ENCODE measurements around the gene SYNGR1. TPM values are rescaled to one million over a fixed set of nuclear protein-coding genes. Genes with fewer than 3 reads are reported as not detected.
"Not testable (repeated sequence)": the region's sequence is repeated elsewhere in the genome, so short reads cannot be mapped to it uniquely, and the experiment has no call there.

SYNGR1 gene
- polyA plus RNA-seq, 4 donors, result 18.8 to 26.7 (median 20.8) TPM

DNA sequence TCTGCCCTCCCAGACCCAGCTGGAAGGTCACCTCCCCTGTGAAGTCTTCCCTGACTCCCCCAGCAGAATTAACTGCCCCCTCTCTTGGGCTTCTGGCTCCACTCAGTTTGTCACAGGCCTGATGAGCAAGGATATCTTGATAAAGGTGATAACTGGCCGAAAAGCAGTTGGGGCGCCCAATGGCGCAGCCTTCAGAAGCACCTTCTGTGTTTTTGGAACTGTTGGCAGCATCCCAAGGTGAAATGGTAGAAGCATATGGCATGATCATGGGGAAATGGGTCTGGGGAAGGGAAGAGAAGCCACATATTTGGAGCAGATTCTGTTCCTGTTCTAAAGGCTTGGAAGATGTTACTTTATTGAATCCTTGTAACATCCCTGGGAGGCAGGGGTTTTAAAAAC lies 47.0 kb downstream of the SYNGR1 start:
- DNase-seq (ENCODE audit: low read depth in 4 of 4, low spot score in 3 of 4), result no peak

DNA sequence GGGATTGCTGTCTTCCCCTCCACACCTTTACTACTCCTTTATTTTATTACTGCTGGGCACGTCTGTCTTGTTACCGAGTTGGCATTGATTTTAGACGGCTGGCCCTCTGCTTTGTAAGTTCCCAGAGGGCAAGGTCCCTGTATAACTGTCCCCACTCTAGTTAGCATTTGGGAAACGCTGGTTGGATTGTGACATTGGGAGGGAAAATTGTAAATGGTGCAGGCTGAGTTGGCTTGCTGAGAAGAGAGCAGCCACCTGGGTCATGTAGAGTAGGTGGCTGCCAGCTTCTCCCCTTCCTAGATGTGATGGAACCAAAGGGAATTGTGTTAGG lies 51.5 kb downstream of the SYNGR1 start:
- DNase-seq (ENCODE audit: low read depth in 4 of 4, low spot score in 3 of 4), result no peak

DNA sequence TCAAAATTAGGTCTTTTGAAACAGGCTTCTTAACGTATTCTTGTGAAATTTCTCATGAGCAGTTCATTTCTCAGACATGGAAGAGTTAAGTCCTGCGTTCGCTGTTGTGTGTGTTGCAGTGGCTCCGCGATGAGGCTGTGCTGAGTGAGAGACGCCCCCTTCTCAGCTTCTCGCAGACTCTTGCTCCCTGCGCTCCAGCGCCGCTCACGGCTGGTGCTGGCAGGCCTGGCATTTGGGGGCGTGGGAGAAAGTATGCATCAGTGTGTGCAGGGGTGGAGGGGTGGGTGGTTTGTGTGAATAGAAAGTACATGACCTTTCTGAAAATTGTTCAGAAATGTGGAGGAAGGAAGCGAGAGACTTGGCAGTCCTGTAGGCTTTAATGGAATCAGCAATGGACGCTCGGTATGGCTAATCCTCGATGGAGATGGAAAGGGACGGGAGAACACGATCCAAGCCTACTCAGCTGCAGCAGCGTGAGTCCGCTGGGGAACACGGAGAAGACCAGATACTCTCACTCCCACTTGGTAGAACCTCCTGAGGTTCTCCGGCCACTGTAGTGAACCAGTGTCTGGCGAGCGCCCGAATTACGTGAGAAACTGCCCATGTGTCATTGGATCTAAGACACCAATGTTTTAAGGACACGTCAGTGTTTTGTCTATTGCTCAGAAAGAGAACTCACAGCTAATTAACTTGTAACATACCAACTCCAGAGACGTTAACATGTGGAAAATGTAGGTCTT lies 55.7 kb downstream of the SYNGR1 start:
- DNase-seq (ENCODE audit: low read depth in 4 of 4, low spot score in 3 of 4), result no peak

DNA sequence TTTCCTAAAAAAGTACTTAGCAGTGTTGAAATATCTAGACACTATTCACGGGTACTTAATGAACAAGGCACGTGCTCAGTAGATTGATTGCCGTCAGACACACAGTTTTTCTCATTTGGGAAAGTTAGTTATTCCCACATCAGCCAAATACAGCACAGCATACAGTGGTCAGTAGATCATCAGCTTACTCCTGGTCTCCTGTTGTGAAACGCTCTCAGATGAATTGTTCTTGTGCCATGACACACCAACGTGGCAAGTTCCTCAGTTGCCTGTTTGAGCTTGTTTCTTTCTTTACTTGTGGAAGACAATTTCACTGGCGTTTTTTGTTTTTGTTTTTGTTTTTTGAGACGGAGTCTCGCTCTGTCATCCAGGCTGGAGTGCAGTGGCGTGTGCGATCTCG lies 58.4 kb downstream of the SYNGR1 start:
- DNase-seq (ENCODE audit: low read depth in 4 of 4, low spot score in 3 of 4), result no peak

DNA sequence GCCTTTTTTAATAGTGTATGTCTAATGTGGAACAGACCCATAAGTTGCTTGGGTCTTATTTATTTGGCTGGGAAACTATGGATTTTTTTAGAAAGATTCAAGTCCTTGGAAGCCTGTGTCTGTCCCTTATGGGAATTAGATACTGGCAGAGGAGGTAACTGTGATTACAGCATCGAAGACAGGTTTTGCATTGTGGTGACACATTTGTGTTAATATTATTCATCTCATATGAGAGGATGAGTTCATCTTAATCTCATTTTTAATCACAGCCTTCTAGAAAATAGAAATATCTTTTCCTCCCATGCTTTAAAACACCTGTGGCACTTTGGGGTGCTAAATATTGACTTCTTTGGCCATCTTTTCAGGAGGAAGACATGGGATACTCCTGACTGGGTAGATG lies 59.0 kb downstream of the SYNGR1 start:
- no peak for DNase-seq (ENCODE audit: low read depth in 4 of 4, low spot score in 3 of 4)

DNA sequence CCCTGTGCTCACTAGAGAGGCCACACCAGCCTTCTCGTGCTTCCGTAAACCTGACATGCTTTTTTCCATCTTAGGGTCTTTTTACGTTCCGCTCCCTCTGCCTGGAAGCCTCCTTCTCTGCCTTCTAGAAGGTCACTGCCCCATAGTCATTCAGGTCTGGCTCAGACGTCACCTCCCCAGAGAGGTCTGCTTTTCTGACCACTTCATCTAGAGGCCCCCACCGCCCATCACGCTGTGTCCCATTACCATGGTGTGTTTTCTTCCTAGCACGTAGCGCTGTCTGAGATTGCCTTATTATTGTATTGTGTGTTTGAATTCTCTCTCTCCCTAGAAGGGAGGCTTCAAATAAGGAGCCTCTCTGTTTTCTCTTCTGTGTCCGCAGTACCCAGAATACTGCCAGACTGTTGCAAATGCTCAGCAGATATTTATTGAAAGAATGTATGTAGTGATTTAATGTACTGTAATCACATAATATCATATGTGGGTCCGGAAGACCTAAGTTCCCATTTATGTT lies 59.8 kb downstream of the SYNGR1 start:
- no peak for DNase-seq (ENCODE audit: low read depth in 4 of 4, low spot score in 3 of 4)

DNA sequence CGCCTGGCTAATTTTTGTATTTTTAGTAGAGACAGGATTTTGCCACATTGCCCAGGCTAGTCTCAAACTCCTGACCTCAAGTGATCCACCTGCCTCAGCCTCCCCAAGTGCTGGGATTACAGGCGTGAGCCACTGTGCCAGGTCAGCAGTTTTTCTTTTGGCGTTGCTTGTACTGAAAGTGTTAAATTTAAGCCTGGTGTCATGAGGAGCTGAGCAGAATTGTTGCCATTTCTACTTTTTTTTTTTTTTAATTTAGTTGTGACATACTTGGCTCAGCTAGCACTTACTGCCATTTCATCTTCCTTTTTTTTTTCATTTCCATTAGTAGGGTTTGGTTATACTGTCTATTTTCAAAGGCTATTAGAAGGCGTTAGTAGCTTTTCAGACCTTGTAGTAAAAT lies 60.5 kb downstream of the SYNGR1 start:
- DNase-seq (ENCODE audit: low read depth in 4 of 4, low spot score in 3 of 4), result no peak

DNA sequence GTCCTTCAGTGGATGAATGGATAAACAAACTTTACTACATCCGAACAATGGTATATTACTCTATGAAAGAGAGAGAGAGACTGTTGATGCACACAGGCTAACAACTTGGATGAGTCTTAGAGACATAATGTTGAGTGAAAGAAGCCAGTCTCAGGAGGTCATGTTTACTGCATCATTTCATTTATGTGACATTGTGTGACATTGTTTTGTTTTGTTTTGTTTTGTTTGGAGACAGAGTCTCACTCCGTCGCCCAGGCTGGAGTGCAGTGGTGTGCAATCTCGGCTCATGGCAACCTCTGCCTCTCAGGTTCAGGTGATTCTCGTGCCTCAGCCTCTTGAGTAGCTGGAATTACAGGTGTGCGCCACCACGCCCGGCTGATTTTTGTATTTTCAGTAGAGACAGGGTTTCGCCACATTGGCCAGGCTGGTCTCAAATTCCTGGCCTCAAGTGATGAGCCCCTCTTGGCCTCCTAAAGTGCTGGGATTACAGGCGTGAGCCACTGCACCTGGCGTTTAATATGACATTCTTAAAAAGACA lies 62.1 kb downstream of the SYNGR1 start:
- DNase-seq (ENCODE audit: low read depth in 4 of 4, low spot score in 3 of 4), result not testable (repeated sequence)

DNA sequence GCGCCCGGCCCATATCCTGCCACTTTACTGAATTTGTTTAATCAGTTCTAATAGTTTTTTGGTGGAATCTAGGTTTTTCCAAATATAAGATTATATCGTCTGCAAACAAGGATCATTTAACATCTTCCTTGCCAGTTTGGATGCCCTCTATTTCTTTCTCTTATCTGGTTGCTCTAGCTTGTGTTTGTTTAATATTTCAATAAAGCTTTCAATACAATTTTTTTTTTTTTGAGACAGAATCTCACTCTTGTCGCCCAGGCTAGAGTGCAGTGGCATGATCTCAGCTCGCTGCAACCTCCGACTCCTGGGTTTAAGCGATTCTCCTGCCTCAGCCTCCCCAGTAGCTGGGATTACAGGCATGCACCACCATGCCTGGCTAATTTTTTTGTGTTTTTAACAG lies 63.4 kb downstream of the SYNGR1 start:
- DNase-seq (ENCODE audit: low read depth in 4 of 4, low spot score in 3 of 4), result not testable (repeated sequence)

DNA sequence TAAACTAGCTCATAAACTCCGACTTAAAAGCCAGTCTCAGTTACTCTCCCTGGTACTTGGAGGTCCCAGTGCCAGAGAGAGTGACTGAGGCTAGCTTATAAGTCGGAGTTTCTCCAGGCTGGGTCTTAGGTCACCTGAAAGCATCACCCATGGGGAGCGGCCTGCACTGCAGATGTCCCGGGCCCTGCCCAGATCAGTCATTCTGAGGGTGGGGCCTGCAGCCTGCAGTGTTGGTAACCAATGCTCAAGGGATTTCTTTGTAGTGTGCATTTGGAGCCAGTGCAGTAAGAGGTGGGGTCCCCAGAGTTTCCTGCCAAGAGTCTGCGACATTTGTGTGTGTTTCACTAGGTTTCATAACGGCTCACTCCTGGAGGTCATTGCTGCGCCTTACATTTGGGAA lies 64.6 kb downstream of the SYNGR1 start:
- DNase-seq (ENCODE audit: low read depth in 4 of 4, low spot score in 3 of 4), result no peak

DNA sequence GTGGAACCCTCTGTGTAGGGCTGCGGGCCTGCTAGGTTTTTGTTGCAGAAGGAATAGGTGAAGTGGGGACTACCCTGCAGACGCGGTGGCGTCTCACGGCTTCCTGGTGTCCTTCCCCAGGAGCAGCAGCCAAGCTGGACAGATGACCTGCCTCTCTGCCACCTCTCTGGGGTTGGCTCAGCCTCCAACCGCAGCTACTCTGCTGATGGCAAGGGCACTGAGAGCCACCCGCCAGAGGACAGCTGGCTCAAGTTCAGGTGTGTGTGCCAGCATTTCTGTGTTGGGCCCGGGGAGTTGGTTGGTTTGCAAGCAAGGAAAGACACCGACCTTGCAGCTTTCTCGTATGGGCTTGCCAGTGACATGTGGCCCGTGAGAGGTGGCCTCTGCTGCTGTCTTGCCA lies 65.1 kb downstream of the SYNGR1 start:
- DNase-seq (ENCODE audit: low read depth in 4 of 4, low spot score in 3 of 4), result no peak

DNA sequence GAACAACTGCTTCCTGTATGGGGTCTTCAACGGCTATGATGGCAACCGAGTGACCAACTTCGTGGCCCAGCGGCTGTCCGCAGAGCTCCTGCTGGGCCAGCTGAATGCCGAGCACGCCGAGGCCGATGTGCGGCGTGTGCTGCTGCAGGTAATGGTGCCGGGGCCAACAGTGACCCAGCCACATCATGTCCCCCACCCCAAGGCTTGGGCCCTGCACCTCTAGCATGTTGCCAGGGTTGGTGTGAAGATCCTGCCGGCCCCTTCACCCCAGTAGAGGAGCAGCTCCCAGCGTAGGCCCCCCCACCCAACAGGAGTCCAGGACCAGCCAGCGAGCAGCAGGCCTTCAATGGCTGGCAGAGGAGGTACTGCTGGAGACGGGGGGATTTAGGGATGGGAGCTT lies 65.7 kb downstream of the SYNGR1 start:
- DNase-seq (ENCODE audit: low read depth in 4 of 4, low spot score in 3 of 4), result no peak

DNA sequence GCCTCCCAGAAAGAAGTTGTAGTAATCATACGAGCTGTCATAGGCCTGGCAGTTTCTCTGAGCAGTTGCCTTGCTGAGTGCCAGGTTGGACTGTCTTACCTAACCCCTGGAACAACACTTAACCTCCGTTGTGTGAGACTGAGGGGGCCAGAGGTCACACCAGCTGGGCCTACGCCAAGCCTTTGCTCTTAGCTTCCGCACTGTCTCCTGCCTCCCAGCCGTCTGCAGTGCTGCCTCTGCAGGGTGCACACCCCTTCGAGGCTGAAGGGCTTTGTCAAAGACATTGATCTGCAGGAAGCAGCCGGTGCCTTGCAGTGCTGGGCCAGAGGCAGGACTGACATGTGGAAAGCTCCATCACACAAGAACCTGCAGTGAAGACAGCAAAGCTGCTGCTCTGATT lies 66.5 kb downstream of the SYNGR1 start:
- DNase-seq (ENCODE audit: low read depth in 4 of 4, low spot score in 3 of 4), result no peak

DNA sequence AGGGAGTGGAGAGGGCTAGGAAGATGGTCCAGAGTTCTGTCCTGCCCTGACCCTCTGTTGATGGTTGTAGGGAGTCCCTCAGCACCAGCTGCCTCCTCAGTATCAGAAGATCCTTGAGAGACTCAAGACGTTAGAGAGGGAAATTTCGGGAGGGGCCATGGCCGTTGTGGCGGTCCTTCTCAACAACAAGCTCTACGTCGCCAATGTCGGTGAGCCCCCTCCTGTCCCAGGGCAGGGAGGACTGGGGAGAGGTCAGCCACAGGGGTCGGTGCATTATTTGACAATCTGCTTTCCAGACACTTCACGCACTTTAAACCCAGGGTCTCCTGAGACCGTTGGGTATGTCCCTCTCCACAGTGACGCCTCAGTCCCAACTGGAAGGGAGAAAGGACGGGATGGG lies 67.8 kb downstream of the SYNGR1 start:
- no peak for DNase-seq (ENCODE audit: low read depth in 4 of 4, low spot score in 3 of 4)

DNA sequence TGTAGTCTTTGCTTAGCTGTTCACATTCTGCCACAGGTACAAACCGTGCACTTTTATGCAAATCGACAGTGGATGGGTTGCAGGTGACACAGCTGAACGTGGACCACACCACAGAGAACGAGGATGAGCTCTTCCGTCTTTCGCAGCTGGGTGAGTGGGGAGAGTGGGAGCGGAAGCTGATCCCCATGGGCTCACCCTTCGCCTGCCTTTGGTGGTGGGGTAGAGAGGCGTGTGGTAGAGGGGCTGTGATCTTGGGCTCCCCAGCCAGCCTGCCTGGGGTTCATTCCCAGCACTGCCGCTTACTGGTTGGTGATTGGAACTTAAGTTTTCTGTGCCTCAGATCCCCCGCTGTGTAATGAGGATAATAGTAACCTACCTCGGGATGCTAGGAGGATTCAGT lies 68.9 kb downstream of the SYNGR1 start:
- DNase-seq (ENCODE audit: low read depth in 4 of 4, low spot score in 3 of 4), result no peak

DNA sequence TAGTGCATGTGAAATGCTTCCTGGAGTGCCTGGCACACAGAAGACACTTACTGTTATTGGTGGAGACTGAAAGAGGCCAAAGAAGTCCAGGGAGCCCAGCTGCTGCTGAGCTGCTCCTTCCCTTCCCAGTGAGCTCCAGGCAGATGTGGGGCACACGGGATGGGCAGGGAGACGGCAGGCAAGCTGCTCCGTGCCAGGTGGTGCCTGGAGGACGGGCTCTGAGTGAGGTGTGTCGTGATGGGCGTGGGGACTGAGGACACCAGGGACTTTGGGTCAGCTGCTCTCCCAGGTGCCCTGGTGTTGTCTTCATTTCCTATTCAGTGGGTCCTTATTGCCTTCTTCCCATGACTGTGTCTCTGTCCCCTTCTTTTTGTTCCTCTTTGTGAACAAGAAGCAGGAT lies 69.3 kb downstream of the SYNGR1 start:
- DNase-seq (ENCODE audit: low read depth in 4 of 4, low spot score in 3 of 4), result no peak

DNA sequence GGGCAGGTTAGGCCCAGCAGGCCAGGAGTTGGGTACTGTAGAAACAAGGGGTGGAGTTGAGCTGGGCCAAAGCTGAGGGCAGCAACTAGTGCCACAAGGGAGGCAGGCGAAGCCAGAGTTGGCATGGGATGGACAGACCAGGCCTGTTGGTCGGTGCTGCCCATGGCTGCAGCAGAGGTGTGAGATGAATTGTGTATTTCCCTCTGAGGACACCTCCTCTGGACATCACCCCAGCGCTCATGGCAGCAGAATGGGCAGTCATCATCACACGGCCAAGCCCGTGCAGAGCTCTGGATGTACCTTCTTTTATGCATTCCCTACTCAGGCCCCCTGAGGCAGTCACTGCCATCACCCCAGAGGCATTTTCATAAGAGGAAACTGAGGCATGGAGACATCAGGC lies 70.1 kb downstream of the SYNGR1 start:
- no peak for DNase-seq (ENCODE audit: low read depth in 4 of 4, low spot score in 3 of 4)

DNA sequence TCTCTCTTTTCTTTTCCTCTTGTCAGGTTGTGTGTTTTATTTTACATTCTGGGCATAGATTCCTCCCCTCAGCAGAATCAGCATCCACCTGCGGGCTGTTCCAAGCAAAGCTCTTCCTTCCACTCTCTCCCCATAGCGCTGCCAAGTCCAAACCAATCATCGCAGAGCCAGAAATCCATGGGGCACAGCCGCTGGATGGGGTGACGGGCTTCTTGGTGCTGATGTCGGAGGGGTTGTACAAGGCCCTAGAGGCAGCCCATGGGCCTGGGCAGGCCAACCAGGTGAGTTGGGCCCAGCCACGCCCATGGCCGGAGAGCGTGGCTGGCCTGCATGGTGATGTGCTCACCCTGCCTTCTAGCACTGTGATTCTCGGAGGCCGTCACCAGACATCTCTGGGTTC lies 71.9 kb downstream of the SYNGR1 start:
- no peak for DNase-seq (ENCODE audit: low read depth in 4 of 4, low spot score in 3 of 4)

DNA sequence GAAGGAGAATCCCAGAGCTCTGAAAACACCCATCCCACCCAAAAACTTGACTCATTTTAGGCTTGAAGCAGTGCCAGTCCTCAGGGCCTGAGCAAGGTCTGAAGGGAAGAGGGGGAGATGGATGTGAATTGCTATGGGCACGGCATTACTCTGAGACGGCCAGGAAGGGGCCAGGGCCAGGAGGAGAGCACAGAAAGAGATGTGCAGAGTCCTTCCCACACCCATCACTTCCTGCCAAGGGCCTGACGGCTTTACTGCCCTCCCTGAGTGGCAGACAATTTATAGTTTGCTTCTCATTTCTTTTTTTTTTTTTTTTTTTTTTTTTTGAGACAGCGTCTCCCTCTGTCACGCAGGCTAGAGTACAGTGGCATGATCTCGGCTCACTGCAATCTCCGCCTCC lies 72.3 kb downstream of the SYNGR1 start:
- no peak for DNase-seq (ENCODE audit: low read depth in 4 of 4, low spot score in 3 of 4)

DNA sequence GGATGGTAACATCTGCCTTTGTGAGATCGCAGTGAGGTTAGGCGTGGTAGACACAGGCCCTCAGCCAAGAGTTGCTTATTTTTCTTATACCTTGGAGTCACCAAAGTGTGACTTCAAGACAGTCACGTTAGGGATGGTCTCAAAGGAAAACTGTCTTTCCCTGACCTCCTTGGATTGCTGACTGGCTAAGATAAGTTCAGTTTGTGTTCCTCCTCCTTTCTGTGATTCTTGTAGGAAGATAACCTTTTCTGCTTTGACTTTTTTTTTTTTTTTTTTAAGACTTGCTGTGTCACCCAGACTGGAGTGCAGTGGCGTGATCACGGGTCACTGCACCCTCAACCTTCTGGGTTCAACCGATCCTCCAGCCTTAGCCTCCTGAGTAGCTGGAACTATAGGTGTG lies 72.9 kb downstream of the SYNGR1 start:
- no peak for DNase-seq (ENCODE audit: low read depth in 4 of 4, low spot score in 3 of 4)

DNA sequence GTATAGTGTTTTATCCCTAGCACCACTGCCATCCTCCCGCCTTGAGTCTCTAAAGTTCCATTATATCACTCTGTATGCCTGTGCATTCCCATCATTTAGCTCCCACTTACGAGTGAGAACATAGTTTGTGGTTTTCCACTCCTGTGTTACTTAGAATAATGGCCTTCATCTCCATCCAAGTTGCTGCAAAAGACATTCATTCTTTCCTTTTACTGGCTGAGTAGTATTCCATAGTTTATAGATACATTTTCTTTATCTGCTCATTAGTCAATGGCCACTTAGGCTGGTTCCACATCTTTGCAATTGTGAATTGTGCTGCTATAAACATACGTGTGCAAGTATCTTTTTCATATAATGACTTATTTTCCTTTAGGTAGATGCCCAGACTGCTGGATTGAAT lies 74.2 kb downstream of the SYNGR1 start:
- DNase-seq (ENCODE audit: low read depth in 4 of 4, low spot score in 3 of 4), result no peak

DNA sequence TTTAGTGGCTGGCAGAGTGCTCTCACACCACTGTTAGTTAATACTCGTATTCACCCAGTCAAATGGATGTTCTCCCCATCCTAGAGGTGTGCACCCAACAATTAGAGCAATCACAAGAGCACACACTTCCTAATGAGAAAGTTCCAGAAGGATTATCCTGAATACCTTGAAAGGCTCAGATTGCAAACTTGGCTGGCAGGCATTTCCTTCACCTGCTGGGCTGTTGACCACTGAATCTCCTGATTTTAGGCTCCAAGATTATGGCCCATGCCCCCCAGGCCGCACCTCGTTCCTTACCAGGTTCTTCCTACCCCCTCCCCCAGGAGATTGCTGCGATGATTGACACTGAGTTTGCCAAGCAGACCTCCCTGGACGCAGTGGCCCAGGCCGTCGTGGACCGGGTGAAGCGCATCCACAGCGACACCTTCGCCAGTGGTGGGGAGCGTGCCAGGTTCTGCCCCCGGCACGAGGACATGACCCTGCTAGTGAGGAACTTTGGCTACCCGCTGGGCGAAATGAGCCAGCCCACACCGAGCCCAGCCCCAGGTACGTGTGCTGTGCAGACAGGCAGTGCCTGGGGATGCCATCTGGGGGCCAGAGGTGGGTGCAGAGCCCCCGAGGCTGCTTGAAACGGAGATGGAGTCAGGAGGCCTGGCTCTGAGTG lies 76.7 kb downstream of the SYNGR1 start:
- DNase-seq (ENCODE audit: low read depth in 4 of 4, low spot score in 3 of 4), result no peak

Data from left renal pelvis (tissue), 4 donors.